HG03457 (cell line): ENCODE measurements around the gene FAM120A.
"Not testable (repeated sequence)": the region's sequence is repeated elsewhere in the genome, so short reads cannot be mapped to it uniquely, and the experiment has no call there.

Source experiments
- ATAC-seq: cut with Tn5 transposase; IDR thresholded peaks from one replicate; pipeline ENCODE4 v1.9.1; 2021; ENCODE audit warnings: moderate number of reproducible peaks; ENCODE audit not compliant: unreplicated experiment

Gene FAM120A

DNA sequence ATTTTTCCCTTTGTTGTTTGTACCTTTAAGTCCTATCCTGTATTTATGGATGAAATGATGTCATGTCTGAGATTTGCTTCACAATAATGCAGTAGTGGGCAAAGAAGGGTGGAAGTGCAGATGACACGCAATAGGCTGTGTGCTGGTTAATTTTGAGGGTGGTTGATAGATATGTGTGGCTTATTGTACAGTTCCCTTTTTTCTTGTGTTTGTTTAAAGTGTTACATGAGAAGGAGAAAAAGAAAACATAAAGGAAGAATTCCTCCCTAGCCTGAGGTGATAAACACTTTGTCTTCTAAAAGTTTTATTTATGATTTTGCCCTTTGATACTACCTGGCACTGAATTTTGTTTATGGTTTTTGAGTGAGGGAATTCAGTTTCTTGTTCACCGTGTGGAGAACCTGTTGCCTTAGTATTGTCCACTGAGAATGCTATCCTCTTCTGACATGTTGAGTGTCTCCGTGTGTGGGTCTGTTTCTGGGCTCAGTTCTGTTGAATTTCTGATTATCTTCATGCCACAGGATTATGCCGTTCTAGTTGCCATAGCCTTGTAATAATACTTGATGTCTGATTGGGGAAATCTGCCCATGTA, 54.2 kb downstream of the FAM120A start:
- no peak for ATAC-seq

DNA sequence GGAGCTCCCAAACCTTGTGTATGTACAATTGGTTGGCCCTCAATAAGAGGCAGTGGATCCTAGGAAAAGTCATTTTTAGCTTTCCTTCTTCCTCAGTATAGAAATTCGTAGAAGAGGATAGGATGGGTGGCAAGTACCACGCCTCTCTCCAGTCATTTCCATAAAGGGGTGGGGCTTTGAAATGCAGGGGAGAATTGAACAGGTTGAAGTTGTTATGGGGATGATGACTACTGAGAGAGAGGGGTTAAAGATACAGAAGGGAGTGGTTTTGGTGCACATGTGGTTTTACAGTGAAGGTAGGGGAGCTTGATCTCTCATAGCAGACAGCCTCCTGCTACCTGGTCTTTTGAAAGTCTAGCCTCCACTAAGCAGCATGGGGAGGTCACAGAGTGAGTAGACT, 56.3 kb downstream of the FAM120A start:
- ATAC-seq = no peak

DNA sequence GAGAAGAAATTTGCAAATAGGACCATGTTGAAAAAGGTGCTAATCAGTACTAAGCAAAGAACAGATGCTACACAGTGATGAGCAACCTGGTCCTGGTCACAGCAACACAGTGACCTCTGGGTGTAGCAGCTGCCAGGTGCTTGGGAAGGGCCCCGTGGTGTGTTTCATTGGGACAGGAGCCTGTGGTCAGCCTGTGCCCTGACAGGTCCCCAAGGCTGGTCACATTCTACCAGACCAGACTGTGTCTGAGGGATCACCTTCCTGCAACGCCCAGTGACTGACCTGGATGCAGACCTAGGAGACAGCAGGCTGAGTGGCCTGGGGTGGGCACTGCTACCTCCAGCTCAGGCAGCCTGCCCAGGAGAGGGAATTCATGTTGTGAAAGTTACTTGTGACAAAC, 56.7 kb downstream of the FAM120A start:
- ATAC-seq = no peak

DNA sequence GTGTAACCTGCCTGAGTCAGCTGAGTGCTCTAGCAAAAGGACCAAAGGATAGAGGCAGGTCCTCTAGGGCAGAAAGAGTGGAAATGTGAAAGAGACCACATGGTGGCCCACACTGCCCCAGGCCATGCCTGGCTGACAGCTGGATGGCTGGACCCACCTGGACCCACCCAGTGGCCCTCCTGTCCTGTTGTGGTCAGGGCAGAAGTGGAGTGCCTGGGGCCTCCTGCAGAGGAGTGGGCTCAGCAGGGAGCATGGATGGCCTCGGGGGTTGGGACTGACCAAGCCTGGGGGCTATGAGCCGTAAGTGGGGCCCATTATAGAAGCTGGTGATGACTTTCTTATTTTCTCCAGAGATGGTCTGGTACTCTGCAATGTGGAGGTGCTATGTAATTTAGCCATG, 57.6 kb downstream of the FAM120A start:
- ATAC-seq = no peak

DNA sequence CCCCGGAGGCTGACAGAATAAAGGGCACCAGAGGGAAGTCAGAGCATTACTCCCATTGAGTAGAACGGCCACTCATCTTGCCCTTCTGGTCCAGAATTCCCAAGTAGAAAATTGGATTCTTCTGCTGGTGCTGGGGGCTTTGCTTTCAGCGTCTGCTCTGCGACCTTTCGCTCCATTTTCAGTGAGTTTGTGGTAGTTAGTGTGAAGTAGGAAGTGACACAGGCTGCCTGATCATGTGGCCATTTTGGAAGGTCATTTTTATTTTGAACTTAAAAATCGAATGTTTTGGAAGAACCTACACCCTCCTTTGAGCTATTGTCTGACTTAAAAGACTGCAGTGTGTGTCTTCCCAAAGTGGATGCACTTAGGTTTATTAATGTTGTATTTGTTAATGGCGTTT, 58.6 kb downstream of the FAM120A start:
- no peak for ATAC-seq

DNA sequence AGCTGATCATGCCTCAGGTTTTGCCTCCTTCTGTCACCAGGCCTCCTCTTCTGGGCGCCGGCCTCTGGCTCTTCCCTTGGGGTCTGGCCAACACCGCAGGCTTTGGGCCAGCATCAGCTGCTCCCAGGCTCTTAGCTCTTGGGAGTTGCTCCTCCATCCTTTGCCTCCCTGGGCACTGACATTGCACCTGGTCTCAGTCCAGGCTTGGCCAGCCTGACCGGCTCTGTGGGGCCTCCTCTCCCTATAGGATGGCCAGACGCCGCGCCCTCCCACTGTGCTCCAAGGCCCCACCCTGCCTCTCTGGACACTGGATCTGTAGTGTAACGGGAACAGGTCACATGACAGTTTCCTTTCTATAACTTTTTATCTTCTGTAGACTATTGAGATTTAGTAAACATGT, 59.7 kb downstream of the FAM120A start:
- ATAC-seq = not testable (repeated sequence)

DNA sequence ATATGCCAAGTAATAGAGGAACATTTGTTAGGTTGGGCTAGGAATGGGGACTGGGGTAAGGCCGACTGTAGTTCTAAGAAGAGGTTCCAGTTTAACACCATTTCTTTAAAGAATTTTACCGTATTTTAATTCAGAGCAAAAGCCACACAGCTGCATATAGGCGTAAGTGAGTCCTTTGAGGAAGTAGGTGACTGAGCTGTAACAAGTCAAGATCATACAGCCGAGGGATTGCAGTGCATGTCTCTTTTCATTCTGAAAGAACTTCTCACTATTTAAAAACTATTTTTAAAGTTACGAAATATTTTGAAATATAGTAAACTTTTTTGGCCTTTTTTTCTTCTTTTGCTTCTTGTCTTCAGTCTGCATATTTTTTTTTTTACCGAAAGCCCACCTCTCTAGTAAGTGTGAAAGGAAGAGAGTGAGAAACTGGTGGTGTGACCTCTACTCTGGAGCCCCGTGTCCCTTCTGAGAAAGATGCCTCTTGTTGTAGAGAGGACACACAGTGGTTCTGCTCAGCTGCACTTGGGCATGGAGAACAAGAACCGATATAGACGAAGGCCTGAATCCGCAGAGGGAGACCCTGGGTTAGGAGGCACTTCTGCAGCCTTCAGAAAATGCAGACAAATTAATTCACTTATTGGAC, 60.8 kb downstream of the FAM120A start:
- not testable (repeated sequence) for ATAC-seq

DNA sequence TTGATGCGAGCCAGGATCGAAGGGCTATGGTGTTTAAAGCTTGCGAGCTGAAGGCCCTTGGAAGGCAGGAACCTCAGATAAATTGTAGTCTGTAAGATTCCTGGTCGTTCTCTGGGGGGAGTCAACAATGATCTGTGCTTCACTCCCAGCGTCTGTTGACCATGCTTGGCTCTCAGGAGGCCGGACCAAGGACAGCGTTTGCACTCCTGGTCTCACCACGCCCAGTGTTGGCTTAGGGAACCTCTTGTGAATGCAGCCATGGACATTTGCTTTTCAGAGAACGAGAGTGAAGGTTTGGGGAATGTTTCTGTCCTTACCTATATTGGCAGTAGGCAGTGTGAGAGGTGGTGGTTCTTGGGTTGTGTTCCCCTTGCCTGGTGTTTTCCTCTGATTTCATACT, 62.1 kb downstream of the FAM120A start:
- ATAC-seq = no peak

DNA sequence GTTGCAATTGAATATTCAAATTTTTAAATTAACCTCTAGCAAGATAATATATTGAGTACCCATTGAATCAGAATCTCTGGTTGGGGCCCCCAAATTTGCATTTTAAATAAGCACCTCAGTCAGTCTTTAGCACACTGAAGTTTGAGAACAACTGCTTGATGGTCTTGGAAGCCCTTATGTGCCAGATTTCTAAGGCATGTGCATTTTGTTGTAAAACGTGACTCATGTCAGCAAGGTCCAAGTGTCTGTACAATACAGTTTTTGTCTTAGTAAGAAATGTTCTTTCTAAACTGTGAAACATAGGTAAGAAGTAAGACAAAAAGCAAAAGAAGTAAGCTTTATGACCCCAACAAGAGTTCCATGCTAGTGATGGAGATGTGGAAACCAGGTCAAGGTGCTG, 65.8 kb downstream of the FAM120A start:
- no peak for ATAC-seq

DNA sequence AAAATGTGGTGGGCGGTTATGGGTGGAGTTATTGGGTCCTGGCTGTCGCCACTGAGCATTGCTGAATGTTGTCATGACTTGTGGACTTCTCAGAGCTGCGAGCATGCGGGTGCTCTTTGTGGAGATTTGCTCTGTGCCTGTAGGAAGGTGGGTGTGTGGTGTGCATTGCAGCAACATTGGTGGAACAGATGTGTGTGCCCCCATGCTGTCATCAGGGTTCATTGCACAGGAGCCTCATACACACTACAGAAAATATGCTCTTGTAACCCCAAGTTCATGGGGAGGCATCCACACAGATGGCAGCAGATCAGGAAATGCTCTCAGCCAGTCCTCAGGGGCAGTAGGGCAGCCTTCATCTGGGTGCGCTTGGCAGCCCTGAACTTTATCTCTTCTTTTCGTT, 69.0 kb downstream of the FAM120A start:
- no peak for ATAC-seq

DNA sequence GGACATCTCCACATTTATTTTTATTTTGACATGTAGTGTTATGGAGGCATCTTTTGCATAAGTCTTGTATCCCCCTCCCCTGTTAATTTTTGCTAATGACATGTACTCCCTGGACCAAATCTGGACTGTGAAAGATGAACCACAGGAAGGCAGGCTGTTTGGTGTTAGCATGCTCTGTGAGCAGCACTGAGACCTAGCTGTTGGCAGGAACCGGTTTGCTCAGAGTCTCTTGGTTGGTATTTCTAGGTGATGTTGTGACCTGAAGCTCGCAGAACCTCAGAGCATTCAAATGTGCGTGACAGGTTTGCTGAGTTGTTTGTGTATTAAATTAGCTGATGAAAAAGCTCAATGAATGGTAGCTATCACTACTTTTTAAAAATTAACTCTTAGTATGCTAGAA, 71.3 kb downstream of the FAM120A start:
- ATAC-seq = no peak

DNA sequence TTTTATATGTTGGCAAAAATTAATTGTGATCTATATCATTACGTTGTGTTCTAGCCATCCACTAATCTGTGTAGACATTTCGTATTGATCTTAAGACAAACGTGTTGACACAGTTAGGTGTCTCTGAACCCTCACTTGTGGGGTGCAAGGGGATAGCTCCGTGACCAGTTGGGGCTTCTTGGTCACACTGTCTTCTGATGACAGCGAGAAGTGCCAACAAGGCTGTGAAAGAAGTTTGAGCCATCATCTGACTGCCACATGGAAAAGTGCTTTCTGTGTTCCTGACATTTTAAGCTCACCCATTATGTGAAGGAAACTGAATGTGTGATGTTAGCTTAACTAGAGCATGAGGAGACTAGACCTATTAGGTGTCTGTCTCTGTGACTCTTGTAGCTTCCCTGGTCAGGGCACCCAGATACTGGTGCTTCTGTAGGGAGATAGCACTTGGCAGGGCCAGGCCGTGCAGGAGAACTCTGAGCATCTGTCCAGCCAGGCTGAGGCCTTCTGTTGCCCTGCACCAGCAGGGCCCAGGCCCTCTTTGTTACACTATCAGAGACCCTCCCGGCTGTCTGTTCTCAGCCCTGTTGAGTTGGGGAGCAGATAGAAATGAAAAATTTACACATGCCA, 72.1 kb downstream of the FAM120A start:
- no peak for ATAC-seq

DNA sequence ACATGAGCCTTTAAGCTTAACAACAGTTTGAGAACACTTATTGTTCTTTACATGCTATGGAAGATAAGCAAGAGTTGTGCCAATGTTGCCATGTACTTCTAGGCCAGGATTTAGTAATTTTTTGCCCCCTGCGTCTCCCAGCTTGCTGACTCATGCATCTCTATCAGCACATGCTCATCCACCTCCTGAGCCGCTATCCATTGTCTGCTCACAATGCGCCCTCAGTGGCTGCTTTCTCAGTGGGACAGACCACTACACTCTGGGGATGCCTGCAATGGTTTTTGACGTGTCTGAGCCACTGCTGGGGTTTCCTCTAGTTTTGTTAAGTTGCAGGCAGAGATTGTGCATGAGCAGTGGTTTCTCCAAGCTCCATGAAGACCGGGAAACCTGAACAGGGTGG, 74.0 kb downstream of the FAM120A start:
- no peak for ATAC-seq

DNA sequence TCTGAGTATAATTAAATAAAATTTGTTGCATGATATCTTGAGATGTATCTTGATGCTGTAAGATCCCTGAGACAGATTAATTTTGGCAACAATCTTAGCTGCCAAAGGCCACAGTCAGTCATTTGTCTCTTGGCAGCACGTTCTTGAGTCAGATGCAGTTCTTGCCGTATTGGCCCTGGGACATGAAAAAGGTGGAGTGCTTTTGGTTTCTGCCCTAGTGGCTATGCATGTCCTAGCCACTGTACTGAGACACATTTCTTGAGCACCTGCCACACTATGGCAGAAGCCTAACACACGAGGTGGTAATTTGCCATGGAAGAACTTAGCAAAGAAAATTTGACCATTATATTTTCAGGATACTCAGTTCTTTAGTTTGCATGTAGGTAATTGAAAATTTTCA, 79.9 kb downstream of the FAM120A start:
- ATAC-seq = no peak

DNA sequence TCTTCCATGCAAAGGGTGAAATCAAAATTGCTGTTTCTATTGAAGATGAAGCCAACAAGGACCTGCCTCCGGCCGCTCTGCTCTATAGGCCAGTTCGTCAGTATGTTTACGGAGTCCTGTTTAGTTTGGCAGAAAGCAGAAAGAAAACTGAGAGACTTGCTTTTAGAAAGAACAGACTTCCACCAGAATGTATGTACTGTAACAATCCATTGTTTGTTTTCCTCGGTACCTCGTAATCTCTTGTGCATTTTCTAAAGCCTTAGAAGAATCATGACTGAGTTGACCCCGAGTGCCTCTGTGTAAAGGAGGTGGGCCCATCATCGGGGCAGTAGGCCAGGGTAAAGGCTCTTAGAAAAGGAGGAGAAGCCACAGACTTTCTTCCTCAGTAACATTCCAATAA, 80.7 kb downstream of the FAM120A start:
- ATAC-seq = no peak

DNA sequence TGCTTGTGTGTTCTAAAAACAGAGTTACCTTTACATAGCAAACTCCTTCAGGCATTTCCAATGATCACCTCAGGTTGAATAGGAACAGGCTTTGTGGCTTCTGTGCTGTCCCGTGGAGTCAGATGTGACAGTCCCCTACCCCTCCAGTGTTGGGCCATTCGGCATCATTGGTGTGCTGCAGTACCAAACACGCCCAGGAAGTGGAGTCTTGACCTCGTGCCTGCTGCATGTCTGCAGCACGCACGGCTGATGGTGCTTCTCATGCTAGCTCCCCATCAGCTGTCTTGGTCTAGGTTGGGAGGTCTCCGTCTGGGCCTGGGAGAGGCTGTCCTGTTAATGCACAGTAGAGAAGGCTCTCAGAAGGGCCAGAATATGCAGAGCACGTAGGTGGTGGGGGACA, 82.4 kb downstream of the FAM120A start:
- ATAC-seq = no peak

DNA sequence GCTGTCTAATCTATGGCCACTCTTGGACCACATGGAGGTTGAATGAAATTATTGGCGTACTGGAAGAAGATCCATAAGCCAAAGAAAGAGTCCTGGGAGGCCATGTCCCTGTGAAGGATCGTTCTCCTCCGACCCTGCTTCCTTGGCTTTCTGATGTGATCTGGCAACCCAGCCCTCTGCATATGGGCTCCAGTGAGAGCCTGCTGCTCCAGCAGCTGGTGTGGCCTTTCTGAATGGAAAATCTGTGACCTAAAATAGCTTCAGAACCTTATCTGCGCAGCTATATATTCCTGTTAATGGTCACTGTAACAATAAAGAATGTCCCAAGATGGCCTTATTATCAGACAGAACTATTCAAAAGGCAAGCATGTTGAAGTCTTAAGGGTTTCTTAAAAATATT, 84.7 kb downstream of the FAM120A start:
- no peak for ATAC-seq

DNA sequence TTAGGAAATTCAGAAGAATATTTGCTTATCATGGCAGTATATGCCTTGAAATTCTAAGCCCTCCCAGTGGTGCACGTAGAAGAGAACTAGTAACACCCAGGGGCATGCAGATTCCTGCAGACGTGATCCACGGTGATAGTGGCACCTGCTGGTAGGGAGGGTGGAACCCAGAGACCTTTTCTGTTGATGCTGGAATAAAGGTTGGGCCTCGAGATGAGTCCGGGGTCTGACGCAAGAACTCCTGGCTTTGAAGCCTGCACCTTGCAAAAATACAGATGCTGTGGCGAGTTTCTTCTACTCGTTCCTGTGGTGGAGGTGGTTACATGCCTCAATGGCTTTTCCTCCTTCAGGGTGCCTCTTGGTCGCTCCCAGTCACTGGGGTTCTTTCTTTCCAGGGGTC, 85.4 kb downstream of the FAM120A start:
- ATAC-seq = no peak

DNA sequence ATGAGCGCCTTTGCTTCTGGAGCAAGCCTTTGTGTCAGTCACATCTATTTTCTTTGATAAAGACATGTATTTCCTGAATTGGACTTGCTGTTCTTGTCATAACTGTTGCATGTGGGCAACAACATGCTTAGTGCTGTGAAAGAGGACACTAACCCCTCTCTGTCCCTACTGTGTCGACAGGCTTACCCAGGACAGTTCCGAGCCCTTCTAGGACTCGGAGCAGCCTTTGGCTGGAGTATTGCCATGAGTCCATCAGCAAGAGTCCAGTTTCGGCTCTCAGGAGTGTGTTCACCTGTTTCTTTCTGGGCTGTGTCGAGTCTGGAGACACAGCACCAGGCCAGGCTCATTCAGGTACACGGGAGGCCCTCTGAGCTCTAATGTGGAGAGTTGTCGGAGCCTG, 88.8 kb downstream of the FAM120A start:
- ATAC-seq = no peak

DNA sequence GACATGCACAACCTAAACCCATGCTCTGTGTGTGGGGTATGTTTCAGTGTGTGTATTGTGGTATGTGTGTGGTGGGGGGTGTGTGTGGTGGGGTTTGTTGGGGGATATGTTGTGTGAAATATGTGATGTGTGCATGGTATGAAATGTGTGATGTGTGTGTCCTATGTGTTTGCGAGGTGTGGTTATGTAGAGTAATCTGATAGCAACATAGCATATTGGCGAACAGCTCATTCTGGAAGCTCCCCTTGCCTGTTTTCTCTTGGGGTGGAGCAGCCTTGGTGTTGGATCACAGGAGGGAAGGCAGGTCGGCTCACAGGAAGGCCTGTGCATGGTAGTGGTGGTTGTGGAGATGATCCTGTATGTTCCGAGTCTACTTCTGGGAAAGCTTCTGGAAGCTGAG, 89.5 kb downstream of the FAM120A start:
- ATAC-seq = no peak

DNA sequence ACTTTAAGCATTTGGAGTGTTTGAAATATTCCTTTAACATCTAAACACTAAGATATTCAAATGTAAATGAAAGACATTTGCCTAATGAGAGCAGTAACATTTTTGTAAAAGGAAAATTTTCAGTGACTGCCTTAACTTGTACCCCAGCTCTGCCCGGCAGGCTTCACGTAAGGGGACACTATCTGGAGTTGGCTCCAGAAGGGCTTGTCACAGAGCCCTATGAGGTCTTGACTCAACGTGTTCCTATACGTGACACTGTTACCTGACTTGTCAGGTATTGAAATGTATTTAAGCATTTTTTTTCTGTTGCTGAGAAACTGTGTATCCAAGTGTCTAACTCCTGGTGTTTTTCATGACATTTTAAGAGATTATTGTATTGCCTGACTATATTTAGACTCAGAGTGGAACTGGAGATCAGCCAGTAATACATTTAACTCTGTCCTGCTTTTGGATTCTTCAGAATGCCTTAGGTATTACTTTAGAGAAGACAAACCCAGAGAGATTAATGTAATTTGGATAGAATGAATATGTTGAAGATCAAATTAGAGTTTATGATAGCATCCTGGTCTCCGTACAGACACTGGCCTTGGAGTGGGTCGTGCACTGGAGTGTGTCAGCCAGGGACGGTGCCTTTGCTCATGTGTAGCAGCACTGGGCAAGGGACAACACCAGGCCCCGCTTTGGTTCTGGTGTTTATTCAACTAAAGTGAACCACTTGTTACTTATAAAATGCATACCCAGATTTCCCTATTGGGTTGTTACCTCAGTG, 90.3 kb downstream of the FAM120A start:
- ATAC-seq = no peak

DNA sequence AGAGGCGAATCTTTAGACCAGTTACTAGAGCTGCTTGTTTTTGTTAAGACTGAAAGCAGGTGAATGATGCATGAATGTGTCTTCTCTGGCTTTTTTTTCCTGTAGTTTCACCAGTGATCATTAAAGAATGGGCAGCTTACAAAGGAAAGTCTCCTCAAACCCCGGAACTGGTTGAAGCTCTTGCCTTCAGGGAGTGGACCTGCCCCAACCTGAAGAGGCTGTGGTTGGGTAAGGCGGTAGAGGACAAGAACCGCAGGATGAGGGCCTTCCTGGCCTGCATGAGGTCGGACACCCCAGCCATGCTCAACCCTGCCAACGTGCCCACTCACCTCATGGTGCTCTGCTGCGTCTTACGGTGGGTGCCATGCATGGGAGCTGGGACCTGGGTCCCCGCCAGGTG, 91.6 kb downstream of the FAM120A start:
- no peak for ATAC-seq
